ENCODE results near the gene SMG6.

DNA sequence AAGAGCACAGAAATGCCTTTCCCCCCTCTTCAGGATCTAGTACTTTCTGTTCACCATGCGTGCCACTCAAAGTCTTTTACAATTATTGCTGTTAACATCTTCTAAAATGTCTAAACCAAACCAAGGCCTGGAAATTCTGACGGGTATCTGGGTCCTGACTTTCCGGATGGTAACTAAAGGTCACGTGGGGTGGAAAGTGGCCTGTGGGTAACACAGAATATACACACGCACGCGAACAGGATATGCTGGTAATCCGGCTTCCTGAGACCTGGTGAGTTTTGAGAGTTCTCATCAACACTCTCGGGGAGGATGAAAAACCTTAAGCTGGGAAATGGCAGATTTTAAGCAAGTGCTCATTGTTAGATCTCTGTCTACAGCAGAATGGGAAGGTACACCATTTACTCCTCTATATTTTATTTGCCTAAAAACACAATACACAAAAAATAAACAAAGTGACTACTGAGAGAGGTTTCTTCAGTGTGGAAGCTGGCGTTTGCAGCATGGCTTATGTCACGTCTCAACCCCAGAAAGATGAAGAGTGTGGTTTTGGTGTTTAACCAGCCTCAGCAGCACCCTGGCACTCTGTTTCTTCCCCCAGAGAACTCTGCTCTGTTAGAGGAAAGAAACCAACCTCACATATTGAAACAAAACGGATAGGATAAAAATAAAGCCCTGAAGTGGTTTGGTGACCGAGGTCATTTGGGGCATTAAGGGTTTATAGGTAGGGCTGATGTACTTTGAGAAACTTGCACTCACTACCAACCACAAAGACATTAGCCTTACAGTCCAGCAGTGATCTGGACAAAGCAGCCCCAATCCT is 37.3 kb downstream of the SMG6 start:
- TF ChIP-seq TAF1 (IDR thresholded peaks at IDR 0.05; ENCODE audit: borderline replicate concordance, low read depth, low read length) (no peak), RAD21 (IDR thresholded peaks at IDR 0.05; ENCODE audit: low read length) (no peak), ELF1 (IDR thresholded peaks at IDR 0.05) (no peak), SIN3A (IDR thresholded peaks at IDR 0.05; ENCODE audit: borderline replicate concordance, low read depth, low read length) (no peak), EP300 (IDR thresholded peaks at IDR 0.05; ENCODE audit: borderline replicate concordance in 1 of 2, low read depth in 1 of 2, low read length in 1 of 2) (no peak)
- TF ChIP-seq, protein P1, sequence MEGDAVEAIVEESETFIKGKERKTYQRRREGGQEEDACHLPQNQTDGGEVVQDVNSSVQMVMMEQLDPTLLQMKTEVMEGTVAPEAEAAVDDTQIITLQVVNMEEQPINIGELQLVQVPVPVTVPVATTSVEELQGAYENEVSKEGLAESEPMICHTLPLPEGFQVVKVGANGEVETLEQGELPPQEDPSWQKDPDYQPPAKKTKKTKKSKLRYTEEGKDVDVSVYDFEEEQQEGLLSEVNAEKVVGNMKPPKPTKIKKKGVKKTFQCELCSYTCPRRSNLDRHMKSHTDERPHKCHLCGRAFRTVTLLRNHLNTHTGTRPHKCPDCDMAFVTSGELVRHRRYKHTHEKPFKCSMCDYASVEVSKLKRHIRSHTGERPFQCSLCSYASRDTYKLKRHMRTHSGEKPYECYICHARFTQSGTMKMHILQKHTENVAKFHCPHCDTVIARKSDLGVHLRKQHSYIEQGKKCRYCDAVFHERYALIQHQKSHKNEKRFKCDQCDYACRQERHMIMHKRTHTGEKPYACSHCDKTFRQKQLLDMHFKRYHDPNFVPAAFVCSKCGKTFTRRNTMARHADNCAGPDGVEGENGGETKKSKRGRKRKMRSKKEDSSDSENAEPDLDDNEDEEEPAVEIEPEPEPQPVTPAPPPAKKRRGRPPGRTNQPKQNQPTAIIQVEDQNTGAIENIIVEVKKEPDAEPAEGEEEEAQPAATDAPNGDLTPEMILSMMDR (IDR thresholded peaks at IDR 0.05): no peak
